MM.1S (cell line): ENCODE data around the gene BBOX1.

Source experiments
- DNase-seq: peaks from one replicate; pipeline ENCODE4 v3.0.0-alpha.2; 2015
- H2AFZ ChIP-seq: fragments of 300-600 bp; sonication (generic); 2 replicates; pipeline ENCODE4 v1.6.0; 2016; ENCODE audit warnings: antibody characterized with exemption, low read length
- H3F3A ChIP-seq: fragments of 300-600 bp; sonication (generic); 2 replicates; pipeline ENCODE4 v1.6.1; 2016; ENCODE audit warnings: mild to moderate bottlenecking, antibody characterized with exemption, low read length, moderate library complexity, mixed read lengths; ENCODE audit not compliant: insufficient read depth
- H3K27ac ChIP-seq: fragments of 300-600 bp; sonication (generic); 2 replicates; pipeline ENCODE4 v1.5.1; 2016; ENCODE audit warnings: mild to moderate bottlenecking, low read length
- H3K27me3 ChIP-seq: fragments of 300-600 bp; sonication (generic); replicated peaks from 2 replicates; pipeline ENCODE4 v1.6.0; 2016; ENCODE audit warnings: low read length; ENCODE audit not compliant: insufficient read depth
- H3K36me3 ChIP-seq: fragments of 300-600 bp; sonication (generic); replicated peaks from 2 replicates; pipeline ENCODE4 v1.6.1; 2016; ENCODE audit warnings: mild to moderate bottlenecking, low read length, mixed read lengths; ENCODE audit not compliant: insufficient read depth
- H3K4me1 ChIP-seq: fragments of 300-600 bp; sonication (generic); 2 replicates; pipeline ENCODE4 v1.6.1; 2016; ENCODE audit warnings: low read length, mixed read lengths
- H3K4me2 ChIP-seq: fragments of 300-600 bp; sonication (generic); 2 replicates; pipeline ENCODE4 v1.6.0; 2016; ENCODE audit warnings: low read depth, low read length
- H3K4me3 ChIP-seq: fragments of 300-600 bp; sonication (generic); 2 replicates; pipeline ENCODE4 v1.5.1; 2016; ENCODE audit warnings: low read length, mixed read lengths
- H3K79me2 ChIP-seq: fragments of 300-600 bp; sonication (generic); 2 replicates; pipeline ENCODE4 v1.6.1; 2016; ENCODE audit warnings: mixed run types, low read length, mixed read lengths
- H3K9ac ChIP-seq: fragments of 300-600 bp; sonication (generic); 2 replicates; pipeline ENCODE4 v1.6.1; 2016; ENCODE audit warnings: low read length, mixed read lengths
- H3K9me2 ChIP-seq: fragments of 300-600 bp; sonication (generic); replicated peaks from 2 replicates; pipeline ENCODE4 v1.6.1; 2016; ENCODE audit warnings: mild to moderate bottlenecking, low read length, mixed read lengths; ENCODE audit not compliant: insufficient read depth
- H3K9me3 ChIP-seq: fragments of 300-600 bp; sonication (generic); replicated peaks from 2 replicates; pipeline ENCODE4 v1.6.1; 2016; ENCODE audit warnings: mild to moderate bottlenecking, low read length, mixed read lengths; ENCODE audit not compliant: insufficient read depth
- H4K20me1 ChIP-seq: fragments of 300-600 bp; sonication (generic); 2 replicates; pipeline ENCODE4 v1.6.1; 2016; ENCODE audit warnings: mild to moderate bottlenecking, low read length, moderate library complexity, mixed read lengths; ENCODE audit not compliant: insufficient read depth
- CTCF ChIP-seq: fragments of 300-600 bp; sonication (generic); IDR thresholded peaks from 2 replicates; pipeline ENCODE4 v1.5.1; 2016; ENCODE audit warnings: antibody characterized with exemption, low read length, mixed read lengths
- EZH2 ChIP-seq: fragments of 300-600 bp; sonication (generic); optimal IDR thresholded peaks from 2 replicates; pipeline ENCODE3; 2017; ENCODE audit warnings: low read depth, mild to moderate bottlenecking, antibody characterized with exemption, low read length, mixed read lengths
- EZH2phosphoT487 ChIP-seq: fragments of 300-600 bp; sonication (generic); IDR thresholded peaks from 2 replicates; pipeline ENCODE4 v1.6.1; 2018; ENCODE audit warnings: antibody characterized with exemption, low read length

The BBOX1 gene

GRCh38 chr11:27120211-27120610 lies 79.6 kb downstream of the BBOX1 start:
- H3K4me1 ChIP-seq: no peaks in the 10 kb centered on the region
- H2AFZ ChIP-seq: no peak overlapping the region
- no peak overlapping the region for H3K4me2 ChIP-seq
- H3K27ac ChIP-seq: no peak overlapping the region
- no peaks in the 10 kb centered on the region for H3K27me3 ChIP-seq
- no peak for DNase-seq
- H3K9me2 ChIP-seq: no peaks in the 10 kb centered on the region
- H3K9ac ChIP-seq: no peak overlapping the region
- H4K20me1 ChIP-seq: no peaks in the 10 kb centered on the region
- no peaks in the 10 kb centered on the region for H3K79me2 ChIP-seq
- no peaks in the 10 kb centered on the region for H3F3A ChIP-seq
- H3K4me3 ChIP-seq: no peak overlapping the region
- no peaks in the 10 kb centered on the region for H3K9me3 ChIP-seq
- no peak for TF ChIP-seq EZH2
- TF ChIP-seq CTCF: no peak
- TF ChIP-seq EZH2phosphoT487: no peak
- H3K36me3 ChIP-seq: no peaks in the 10 kb centered on the region

GRCh38 chr11:27122001-27122400 lies 81.4 kb downstream of the BBOX1 start:
- Histone ChIP-seq H3K4me1 (no peaks in the 10 kb centered on the region), H3K36me3 (no peaks in the 10 kb centered on the region), H3F3A (no peaks in the 10 kb centered on the region), H3K79me2 (no peaks in the 10 kb centered on the region), H3K9me3 (no peaks in the 10 kb centered on the region), H3K27ac (no peak overlapping the region), H3K4me3 (no peak overlapping the region), H3K9ac (no peak overlapping the region), H2AFZ (no peak overlapping the region), H3K4me2 (no peak overlapping the region), H3K27me3 (no peaks in the 10 kb centered on the region), H4K20me1 (no peaks in the 10 kb centered on the region), H3K9me2 (no peaks in the 10 kb centered on the region)
- TF ChIP-seq EZH2 (no peak), CTCF (no peak), EZH2phosphoT487 (no peak)
- DNase-seq: no peak

GRCh38 chr11:27124514-27125264 lies 84.1 kb downstream of the BBOX1 start:
- DNase-seq: no peak
- H3K36me3 ChIP-seq: no peaks in the 10 kb centered on the region
- no peak overlapping the region for H3K27ac ChIP-seq
- H4K20me1 ChIP-seq: no peaks in the 10 kb centered on the region
- no peaks in the 10 kb centered on the region for H3K9me2 ChIP-seq
- no peaks in the 10 kb centered on the region for H3F3A ChIP-seq
- H3K4me2 ChIP-seq: no peak overlapping the region
- H3K9me3 ChIP-seq: no peaks in the 10 kb centered on the region
- TF ChIP-seq EZH2 (no peak), CTCF (peak; percentile 16), EZH2phosphoT487 (no peak)
- H3K4me3 ChIP-seq: no peak overlapping the region
- no peak overlapping the region for H3K9ac ChIP-seq
- no peak overlapping the region for H2AFZ ChIP-seq
- H3K79me2 ChIP-seq: no peaks in the 10 kb centered on the region
- H3K27me3 ChIP-seq: no peaks in the 10 kb centered on the region
- no peaks in the 10 kb centered on the region for H3K4me1 ChIP-seq
